Stimulated activated naive CD8-positive, alpha-beta T cell treated with anti-CD3 and anti-CD28 coated beads, Interleukin-15, Interleukin-2, amounts not matched to agents 100 ng/mL and 50 ng/mL, for 24 hours (primary cell): Measurements from ENCODE around the gene ZNF469.
A peak's percentile ranks its signal among the peaks of the same experiment; 100 is the strongest.
"Not testable (repeated sequence)": the region's sequence is repeated elsewhere in the genome, so short reads cannot be mapped to it uniquely, and the experiment has no call there.

Source experiments
- H3K27ac Mint-ChIP-seq: one replicate; pipeline ENCODE4 v1.8.0; 2021; ENCODE audit warnings: mild to moderate bottlenecking, mixed read lengths
- H3K27me3 Mint-ChIP-seq: one replicate; pipeline ENCODE4 v1.8.0; 2021; ENCODE audit warnings: mixed read lengths
- H3K36me3 Mint-ChIP-seq: one replicate; pipeline ENCODE4 v1.8.0; 2021; ENCODE audit warnings: low read depth, mixed read lengths
- H3K4me1 Mint-ChIP-seq: one replicate; pipeline ENCODE4 v1.8.0; 2021; ENCODE audit warnings: low read depth, mixed read lengths
- H3K4me3 Mint-ChIP-seq: one replicate; pipeline ENCODE4 v1.8.0; 2021; ENCODE audit warnings: mild to moderate bottlenecking, mixed read lengths
- H3K9me3 Mint-ChIP-seq: one replicate; pipeline ENCODE4 v1.8.0; 2021; ENCODE audit warnings: mixed read lengths

Gene ZNF469

GRCh38 chr16:88353232-88353631 is 29.5 kb upstream of the ZNF469 start:
- peaks cover under 1% of the 10 kb centered on the region for H3K4me1 Mint-ChIP-seq
- no peaks in the 10 kb centered on the region for H3K27me3 Mint-ChIP-seq
- H3K27ac Mint-ChIP-seq = no peak overlapping the region
- H3K36me3 Mint-ChIP-seq = no peaks in the 10 kb centered on the region
- H3K9me3 Mint-ChIP-seq = no peaks in the 10 kb centered on the region
- H3K4me3 Mint-ChIP-seq = no peak overlapping the region

GRCh38 chr16:88353691-88354090 is 29.1 kb upstream of the ZNF469 start:
- Mint-ChIP-seq H3K9me3 (no peaks in the 10 kb centered on the region), H3K27me3 (no peaks in the 10 kb centered on the region)

GRCh38 chr16:88354229-88355092 is 28.3 kb upstream of the ZNF469 start:
- H3K4me3 Mint-ChIP-seq = no peak overlapping the region
- H3K4me1 Mint-ChIP-seq = no peaks in the 10 kb centered on the region
- no peaks in the 10 kb centered on the region for H3K36me3 Mint-ChIP-seq
- H3K9me3 Mint-ChIP-seq = no peaks in the 10 kb centered on the region
- H3K27me3 Mint-ChIP-seq = no peaks in the 10 kb centered on the region
- H3K27ac Mint-ChIP-seq = no peak overlapping the region

More at GRCh38 chr16:88353691-88354090, 29.1 kb upstream of the ZNF469 start:
- Mint-ChIP-seq H3K36me3 (no peaks in the 10 kb centered on the region), H3K4me3 (no peak overlapping the region), H3K27ac (no peak overlapping the region), H3K4me1 (no peaks in the 10 kb centered on the region)

GRCh38 chr16:88355093-88355388 is 27.7 kb upstream of the ZNF469 start:
- Mint-ChIP-seq H3K9me3 (no peaks in the 10 kb centered on the region), H3K27ac (no peak overlapping the region), H3K4me3 (no peak overlapping the region)

GRCh38 chr16:88355389-88356123 is 27.2 kb upstream of the ZNF469 start:
- no peaks in the 10 kb centered on the region for H3K27me3 Mint-ChIP-seq
- no peaks in the 10 kb centered on the region for H3K4me1 Mint-ChIP-seq
- H3K4me3 Mint-ChIP-seq = no peak overlapping the region
- H3K36me3 Mint-ChIP-seq = no peaks in the 10 kb centered on the region
- no peaks in the 10 kb centered on the region for H3K9me3 Mint-ChIP-seq
- H3K27ac Mint-ChIP-seq = no peak overlapping the region

More at GRCh38 chr16:88355093-88355388, 27.7 kb upstream of the ZNF469 start:
- H3K36me3 Mint-ChIP-seq = no peaks in the 10 kb centered on the region
- no peaks in the 10 kb centered on the region for H3K4me1 Mint-ChIP-seq
- no peaks in the 10 kb centered on the region for H3K27me3 Mint-ChIP-seq

- H3K36me3 Mint-ChIP-seq = no peaks in the 10 kb centered on the region
- H3K27me3 Mint-ChIP-seq = no peaks in the 10 kb centered on the region
- H3K4me1 Mint-ChIP-seq = no peaks in the 10 kb centered on the region
- no peak overlapping the region for H3K4me3 Mint-ChIP-seq
- H3K27ac Mint-ChIP-seq = no peak overlapping the region
- no peaks in the 10 kb centered on the region for H3K9me3 Mint-ChIP-seq
These were observed 26.5 kb upstream of the ZNF469 start for GRCh38 chr16:88356124-88356726.

- Mint-ChIP-seq H3K36me3 (no peaks in the 10 kb centered on the region), H3K4me1 (no peaks in the 10 kb centered on the region), H3K9me3 (no peaks in the 10 kb centered on the region), H3K4me3 (no peak overlapping the region), H3K27ac (no peak overlapping the region), H3K27me3 (peaks cover 5% of the 10 kb centered on the region)
These were observed 26.0 kb upstream of the ZNF469 start for GRCh38 chr16:88356727-88357199.

GRCh38 chr16:88357317-88358022 is 25.3 kb upstream of the ZNF469 start:
- no peaks in the 10 kb centered on the region for H3K4me1 Mint-ChIP-seq

GRCh38 chr16:88358023-88358420 is 24.7 kb upstream of the ZNF469 start:
- H3K27me3 Mint-ChIP-seq = peaks cover 17% of the 10 kb centered on the region
- peaks cover 9% of the 10 kb centered on the region for H3K9me3 Mint-ChIP-seq
- peaks cover under 1% of the 10 kb centered on the region for H3K4me1 Mint-ChIP-seq
- no peak overlapping the region for H3K4me3 Mint-ChIP-seq
- H3K36me3 Mint-ChIP-seq = no peaks in the 10 kb centered on the region
- no peak overlapping the region for H3K27ac Mint-ChIP-seq

More at GRCh38 chr16:88357317-88358022, 25.3 kb upstream of the ZNF469 start:
- Mint-ChIP-seq H3K4me3 (no peak overlapping the region), H3K27me3 (peaks cover 12% of the 10 kb centered on the region), H3K36me3 (no peaks in the 10 kb centered on the region), H3K9me3 (peaks cover 4% of the 10 kb centered on the region), H3K27ac (no peak overlapping the region)

- Mint-ChIP-seq H3K27ac (no peak overlapping the region), H3K36me3 (no peaks in the 10 kb centered on the region), H3K4me3 (no peak overlapping the region), H3K4me1 (peaks cover 11% of the 10 kb centered on the region), H3K9me3 (peaks cover 12% of the 10 kb centered on the region), H3K27me3 (peaks cover 27% of the 10 kb centered on the region)
These were observed 23.8 kb upstream of the ZNF469 start for GRCh38 chr16:88359008-88359407.

GRCh38 chr16:88360401-88360800 is 22.4 kb upstream of the ZNF469 start:
- H3K36me3 Mint-ChIP-seq, H3K4me3 Mint-ChIP-seq, H3K27ac Mint-ChIP-seq: not testable (repeated sequence)
- Mint-ChIP-seq H3K4me1 (peaks cover 12% of the 10 kb centered on the region), H3K9me3 (peaks cover 12% of the 10 kb centered on the region), H3K27me3 (peaks cover 31% of the 10 kb centered on the region)

GRCh38 chr16:88360999-88361398 is 21.8 kb upstream of the ZNF469 start:
- Mint-ChIP-seq H3K27ac (no peak overlapping the region), H3K27me3 (peaks cover 31% of the 10 kb centered on the region), H3K4me3 (no peak overlapping the region), H3K4me1 (peaks cover 12% of the 10 kb centered on the region), H3K36me3 (no peaks in the 10 kb centered on the region), H3K9me3 (peaks cover 12% of the 10 kb centered on the region)

- no peaks in the 10 kb centered on the region for H3K36me3 Mint-ChIP-seq
- H3K4me3 Mint-ChIP-seq = no peak overlapping the region
- peaks cover 12% of the 10 kb centered on the region for H3K4me1 Mint-ChIP-seq
- peaks cover 12% of the 10 kb centered on the region for H3K9me3 Mint-ChIP-seq
- peaks cover 31% of the 10 kb centered on the region for H3K27me3 Mint-ChIP-seq
- H3K27ac Mint-ChIP-seq = no peak overlapping the region
These were observed 21.0 kb upstream of the ZNF469 start for GRCh38 chr16:88361775-88362174.

- Mint-ChIP-seq H3K27me3 (peaks cover 31% of the 10 kb centered on the region), H3K4me1 (peaks cover 12% of the 10 kb centered on the region), H3K27ac (peak overlapping the region; percentile 18), H3K36me3 (no peaks in the 10 kb centered on the region), H3K4me3 (no peak overlapping the region), H3K9me3 (peaks cover 12% of the 10 kb centered on the region)
These were observed 19.4 kb upstream of the ZNF469 start for GRCh38 chr16:88363239-88363891.
